ENCODE results near the gene BNIP3.

DNA sequence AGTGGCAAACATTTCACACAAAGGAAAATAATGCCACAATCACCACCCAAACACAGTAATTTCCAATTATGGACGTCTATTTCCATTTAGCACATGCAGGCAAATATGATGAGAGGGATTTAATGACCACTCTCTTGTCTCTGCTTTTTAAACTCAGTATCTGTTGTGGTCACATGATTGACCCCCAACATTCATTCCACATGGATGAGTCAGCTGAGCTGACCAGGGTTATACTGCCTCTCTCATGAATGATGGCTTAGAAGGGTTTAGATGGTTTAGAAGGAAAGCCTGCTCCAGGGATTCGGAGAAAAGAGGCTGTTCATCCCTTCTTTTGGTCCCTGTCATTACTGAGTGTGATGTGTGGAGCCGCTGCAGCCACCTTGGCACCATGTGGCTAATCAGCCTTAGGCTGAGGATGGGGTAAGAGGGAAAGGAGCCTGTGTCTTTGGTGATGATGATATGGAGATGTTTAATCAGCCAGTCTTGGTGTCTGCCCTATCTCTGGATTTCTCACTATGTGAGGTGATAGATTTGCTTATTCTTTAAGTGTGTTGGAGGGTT is 45.8 kb upstream of the BNIP3 start:
- no peak for TF ChIP-seq EP300 (IDR thresholded peaks at IDR 0.05)
- TF ChIP-seq, protein P1, sequence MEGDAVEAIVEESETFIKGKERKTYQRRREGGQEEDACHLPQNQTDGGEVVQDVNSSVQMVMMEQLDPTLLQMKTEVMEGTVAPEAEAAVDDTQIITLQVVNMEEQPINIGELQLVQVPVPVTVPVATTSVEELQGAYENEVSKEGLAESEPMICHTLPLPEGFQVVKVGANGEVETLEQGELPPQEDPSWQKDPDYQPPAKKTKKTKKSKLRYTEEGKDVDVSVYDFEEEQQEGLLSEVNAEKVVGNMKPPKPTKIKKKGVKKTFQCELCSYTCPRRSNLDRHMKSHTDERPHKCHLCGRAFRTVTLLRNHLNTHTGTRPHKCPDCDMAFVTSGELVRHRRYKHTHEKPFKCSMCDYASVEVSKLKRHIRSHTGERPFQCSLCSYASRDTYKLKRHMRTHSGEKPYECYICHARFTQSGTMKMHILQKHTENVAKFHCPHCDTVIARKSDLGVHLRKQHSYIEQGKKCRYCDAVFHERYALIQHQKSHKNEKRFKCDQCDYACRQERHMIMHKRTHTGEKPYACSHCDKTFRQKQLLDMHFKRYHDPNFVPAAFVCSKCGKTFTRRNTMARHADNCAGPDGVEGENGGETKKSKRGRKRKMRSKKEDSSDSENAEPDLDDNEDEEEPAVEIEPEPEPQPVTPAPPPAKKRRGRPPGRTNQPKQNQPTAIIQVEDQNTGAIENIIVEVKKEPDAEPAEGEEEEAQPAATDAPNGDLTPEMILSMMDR (IDR thresholded peaks at IDR 0.05): no peak
